HK-2 (cell line): Measurements from ENCODE around the gene PRG3.
"Not testable (repeated sequence)": the region's sequence is repeated elsewhere in the genome, so short reads cannot be mapped to it uniquely, and the experiment has no call there.

ENCODE experiments used
- DNase-seq: peaks from one replicate; pipeline ENCODE4 v3.0.0-alpha.2; 2018; ENCODE audit not compliant: unreplicated experiment

PRG3 gene

GRCh38 chr11:57336856-57337255 lies 44.1 kb downstream of the PRG3 start:
- not testable (repeated sequence) for DNase-seq

GRCh38 chr11:57336111-57336666 lies 44.8 kb downstream of the PRG3 start:
- DNase-seq, result no peak

- peak; percentile 73 for DNase-seq
These were observed 45.4 kb downstream of the PRG3 start, which contains the start of gene SSRP1 for GRCh38 chr11:57335343-57336110. Gene SSRP1, minus strand, starts transcription at chr11:57335892. Its CDS starts 771 bp downstream, at chr11:57335121.

GRCh38 chr11:57335023-57335342 lies 46.0 kb downstream of the PRG3 start:
- DNase-seq, result no peak

GRCh38 chr11:57332694-57333440 lies 48.1 kb downstream of the PRG3 start:
- DNase-seq, result no peak

- no peak for DNase-seq
These were observed 49.2 kb downstream of the PRG3 start for GRCh38 chr11:57331720-57332119.

- no peak for DNase-seq
These were observed 50.9 kb downstream of the PRG3 start for GRCh38 chr11:57330029-57330428.

- no peak for DNase-seq
These were observed 53.2 kb downstream of the PRG3 start for GRCh38 chr11:57327721-57328120.
